Measurements from ENCODE around the gene NSL1. TPM values are rescaled to one million over a fixed set of nuclear protein-coding genes. Genes with fewer than 3 reads are reported as not detected.
A peak's percentile ranks its signal among the peaks of the same experiment; 100 is the strongest.

Gene NSL1
- total and polyA plus RNA-seq, 9 of the 15 experiments (the other 6 are each of a cell fraction or from before 2014, with no cell fraction given), result 53.5 to 108 (median 59.1) TPM

DNA sequence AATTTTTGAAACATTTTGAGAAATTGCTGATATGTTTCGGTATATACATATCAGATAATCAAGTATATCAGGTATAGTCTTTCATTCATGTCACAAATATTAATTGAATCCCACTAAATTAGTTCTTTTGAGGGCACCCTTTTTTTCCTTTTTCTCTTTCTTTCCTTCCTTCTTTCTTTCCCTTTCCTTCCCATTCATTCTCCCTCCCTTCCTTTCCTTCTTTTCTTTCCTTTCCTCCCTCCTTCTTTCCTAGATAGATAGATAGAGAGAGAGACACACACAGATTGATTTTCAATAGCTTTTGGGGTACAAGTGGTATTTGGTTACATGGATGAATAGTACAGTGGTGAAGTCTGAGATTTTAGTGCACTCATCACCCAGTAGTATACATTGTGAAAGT, 5.7 kb downstream of the NSL1 start:
- no peaks in the 10 kb centered on the region for H4K20me1 ChIP-seq (replicated peaks; ENCODE audit: control insufficient read depth, insufficient read depth, low read length)
- 92% methylated on average over 1 of the region's 1 CpG for WGBS (ENCODE audit: insufficient coverage, low coverage, missing lambda C conversion rate)
- POLR2A ChIA-PET, result interaction anchor here (0.6 to 0.8 kb wide), 2 partner anchors 45 to 326 kb away, joined by 4 read pairs; no protein-coding TSS in a partner anchor
- TF ChIP-seq TEAD4 (IDR thresholded peaks at IDR 0.05; ENCODE audit: low read length) (no peak), TEAD4 (CRISPR knock-in tag; IDR thresholded peaks at IDR 0.05; ENCODE audit: borderline replicate concordance) (no peak), KLF16 (IDR thresholded peaks at IDR 0.05) (no peak), KHSRP (IDR thresholded peaks at IDR 0.05) (peak; percentile 45; the same call in 1 of the 2 replicates), RFX5 (IDR thresholded peaks at IDR 0.05; ENCODE audit: low read depth, low read length) (no peak), BDP1 (IDR thresholded peaks at IDR 0.05; ENCODE audit: insufficient read depth, insufficient read length) (no peak), FOXK1 (CRISPR knock-in tag; IDR thresholded peaks at IDR 0.05; ENCODE audit: borderline replicate concordance) (no peak), TEAD2 (tag; IDR thresholded peaks at IDR 0.05) (no peak), RBFOX2 (IDR thresholded peaks at IDR 0.05; ENCODE audit: low read depth, low read length) (no peak), TRIM28 (IDR thresholded peaks at IDR 0.05) (no peak), ZNF830 (CRISPR knock-in tag; IDR thresholded peaks at IDR 0.05) (no peak), RBBP5 (IDR thresholded peaks at IDR 0.05; ENCODE audit: borderline replicate concordance, insufficient read depth, low read length, poor library complexity, severe bottlenecking) (no peak), LCOR (CRISPR knock-in tag; IDR thresholded peaks at IDR 0.05) (no peak)
- TF ChIP-seq, protein P1, sequence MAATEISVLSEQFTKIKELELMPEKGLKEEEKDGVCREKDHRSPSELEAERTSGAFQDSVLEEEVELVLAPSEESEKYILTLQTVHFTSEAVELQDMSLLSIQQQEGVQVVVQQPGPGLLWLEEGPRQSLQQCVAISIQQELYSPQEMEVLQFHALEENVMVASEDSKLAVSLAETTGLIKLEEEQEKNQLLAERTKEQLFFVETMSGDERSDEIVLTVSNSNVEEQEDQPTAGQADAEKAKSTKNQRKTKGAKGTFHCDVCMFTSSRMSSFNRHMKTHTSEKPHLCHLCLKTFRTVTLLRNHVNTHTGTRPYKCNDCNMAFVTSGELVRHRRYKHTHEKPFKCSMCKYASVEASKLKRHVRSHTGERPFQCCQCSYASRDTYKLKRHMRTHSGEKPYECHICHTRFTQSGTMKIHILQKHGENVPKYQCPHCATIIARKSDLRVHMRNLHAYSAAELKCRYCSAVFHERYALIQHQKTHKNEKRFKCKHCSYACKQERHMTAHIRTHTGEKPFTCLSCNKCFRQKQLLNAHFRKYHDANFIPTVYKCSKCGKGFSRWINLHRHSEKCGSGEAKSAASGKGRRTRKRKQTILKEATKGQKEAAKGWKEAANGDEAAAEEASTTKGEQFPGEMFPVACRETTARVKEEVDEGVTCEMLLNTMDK (IDR thresholded peaks at IDR 0.05; ENCODE audit: borderline replicate concordance, insufficient read depth, low read depth, low read length, poor library complexity, severe bottlenecking), result no peak
- TF ChIP-seq, protein P2, sequence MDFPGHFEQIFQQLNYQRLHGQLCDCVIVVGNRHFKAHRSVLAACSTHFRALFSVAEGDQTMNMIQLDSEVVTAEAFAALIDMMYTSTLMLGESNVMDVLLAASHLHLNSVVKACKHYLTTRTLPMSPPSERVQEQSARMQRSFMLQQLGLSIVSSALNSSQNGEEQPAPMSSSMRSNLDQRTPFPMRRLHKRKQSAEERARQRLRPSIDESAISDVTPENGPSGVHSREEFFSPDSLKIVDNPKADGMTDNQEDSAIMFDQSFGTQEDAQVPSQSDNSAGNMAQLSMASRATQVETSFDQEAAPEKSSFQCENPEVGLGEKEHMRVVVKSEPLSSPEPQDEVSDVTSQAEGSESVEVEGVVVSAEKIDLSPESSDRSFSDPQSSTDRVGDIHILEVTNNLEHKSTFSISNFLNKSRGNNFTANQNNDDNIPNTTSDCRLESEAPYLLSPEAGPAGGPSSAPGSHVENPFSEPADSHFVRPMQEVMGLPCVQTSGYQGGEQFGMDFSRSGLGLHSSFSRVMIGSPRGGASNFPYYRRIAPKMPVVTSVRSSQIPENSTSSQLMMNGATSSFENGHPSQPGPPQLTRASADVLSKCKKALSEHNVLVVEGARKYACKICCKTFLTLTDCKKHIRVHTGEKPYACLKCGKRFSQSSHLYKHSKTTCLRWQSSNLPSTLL (IDR thresholded peaks at IDR 0.05), result 0 out of 2 replicates have a peak, but pooled peaks have one; percentile 36
- TF ChIP-seq, protein P3, sequence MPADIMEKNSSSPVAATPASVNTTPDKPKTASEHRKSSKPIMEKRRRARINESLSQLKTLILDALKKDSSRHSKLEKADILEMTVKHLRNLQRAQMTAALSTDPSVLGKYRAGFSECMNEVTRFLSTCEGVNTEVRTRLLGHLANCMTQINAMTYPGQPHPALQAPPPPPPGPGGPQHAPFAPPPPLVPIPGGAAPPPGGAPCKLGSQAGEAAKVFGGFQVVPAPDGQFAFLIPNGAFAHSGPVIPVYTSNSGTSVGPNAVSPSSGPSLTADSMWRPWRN (IDR thresholded peaks at IDR 0.05; ENCODE audit: low read depth), result no peak
- TF ChIP-seq, protein P4, sequence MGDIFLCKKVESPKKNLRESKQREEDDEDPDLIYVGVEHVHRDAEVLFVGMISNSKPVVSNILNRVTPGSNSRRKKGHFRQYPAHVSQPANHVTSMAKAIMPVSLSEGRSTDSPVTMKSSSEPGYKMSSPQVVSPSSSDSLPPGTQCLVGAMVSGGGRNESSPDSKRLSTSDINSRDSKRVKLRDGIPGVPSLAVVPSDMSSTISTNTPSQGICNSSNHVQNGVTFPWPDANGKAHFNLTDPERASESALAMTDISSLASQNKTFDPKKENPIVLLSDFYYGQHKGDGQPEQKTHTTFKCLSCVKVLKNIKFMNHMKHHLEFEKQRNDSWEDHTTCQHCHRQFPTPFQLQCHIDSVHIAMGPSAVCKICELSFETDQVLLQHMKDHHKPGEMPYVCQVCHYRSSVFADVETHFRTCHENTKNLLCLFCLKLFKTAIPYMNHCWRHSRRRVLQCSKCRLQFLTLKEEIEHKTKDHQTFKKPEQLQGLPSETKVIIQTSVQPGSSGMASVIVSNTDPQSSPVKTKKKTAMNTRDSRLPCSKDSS (IDR thresholded peaks at IDR 0.05; ENCODE audit: low read depth, partially characterized antibody), result peak; percentile 17

More for the DNA sequence above, 5.7 kb downstream of the NSL1 start:
- in situ Hi-C loops (cut with MboI), result no loop called here
- no peaks in the 10 kb centered on the region for H3K9me1 ChIP-seq (ENCODE audit: control insufficient read depth, insufficient read depth, low read length)
- H3K9ac ChIP-seq (ENCODE audit: insufficient read depth in 1 of 2, low read depth in 2 of 2, low read length in 2 of 2), result no peak overlapping the region
- FAIRE-seq (no peak), ATAC-seq (no peak), DNase-seq (ENCODE audit: extremely low read depth in 1 of 4, low spot score in 3 of 4) (no peak)
- H3K4me3 ChIP-seq, result no peak overlapping the region
- no peaks in the 10 kb centered on the region for H3K27me3 ChIP-seq (ENCODE audit: control insufficient read depth in 2 of 2, insufficient read depth in 2 of 2, low read length in 2 of 2)
- no peak overlapping the region for H3K27ac ChIP-seq (ENCODE audit: extremely low read depth, low read depth, low read length)
- H2AFZ ChIP-seq (ENCODE audit: low read depth, low read length), result no peak overlapping the region
- H3K9me3 ChIP-seq (replicated peaks; ENCODE audit: control insufficient read depth, insufficient read depth, low read depth, low read length), result no peaks in the 10 kb centered on the region
- CTCF ChIA-PET (ENCODE audit: low intra/inter-chr PET ratio), result interaction anchor here (0.5 kb wide), 1 partner anchor 110 kb away, joined by 3 read pairs; no protein-coding TSS in a partner anchor
- peaks cover 3 to 8% of the 10 kb centered on the region in 2 experiments; a peak in 3 of 5 replicates for H3K4me1 ChIP-seq (replicated peaks in 1 of 2; ENCODE audit: control insufficient read depth in 2 of 2, insufficient read depth in 2 of 2, low read length in 2 of 2)
- H3K36me3 ChIP-seq (ENCODE audit: control insufficient read depth, insufficient read depth, low read length), result peaks cover 74% of the 10 kb centered on the region
- intact Hi-C loops (cut with micrococcal nuclease), result no loop called here
- no peak overlapping the region for H3K4me2 ChIP-seq (ENCODE audit: insufficient read depth, low read length)
- H3K79me2 ChIP-seq (ENCODE audit: control insufficient read depth, insufficient read depth, low read length), result peaks cover 38% of the 10 kb centered on the region
- BruUV-seq (replicated peaks), result no TSS peak

Measured in K562 (cell line).